Measurements from ENCODE around the gene LRRC8E. TPM values are rescaled to one million over a fixed set of nuclear protein-coding genes. Genes with fewer than 3 reads are reported as not detected.

Gene LRRC8E
- total and polyA plus RNA-seq, 2 experiments from 2014 or later = 3.3 to 4.5 TPM

- Histone ChIP-seq H3K4me3 (no peak overlapping the region), H2AFZ (no peak overlapping the region), H4K20me1 (ENCODE audit: insufficient read depth, poor library complexity, severe bottlenecking) (no peaks in the 10 kb centered on the region), H3K4me2 (peak overlapping the region; percentile 90), H3K9me3 (ENCODE audit: low read depth) (no peaks in the 10 kb centered on the region), H3K27me3 (peaks cover 10% of the 10 kb centered on the region), H3K79me2 (no peaks in the 10 kb centered on the region), H3K9me2 (replicated peaks; ENCODE audit: insufficient read depth) (no peaks in the 10 kb centered on the region), H3K4me1 (ENCODE audit: insufficient read depth) (peaks cover 6% of the 10 kb centered on the region), H3K36me3 (replicated peaks; ENCODE audit: insufficient read depth, low read depth) (no peaks in the 10 kb centered on the region), H3K27ac (no peak overlapping the region)
- 64% methylated on average over 55 of the region's 83 CpGs for WGBS (ENCODE audit: low lambda C conversion rate, missing lambda C conversion rate)
- DNase-seq (ENCODE audit: low spot score) = no peak
- no peak for TF ChIP-seq CTCF (IDR thresholded peaks at IDR 0.05; ENCODE audit: poor library complexity)
- no peak for TF ChIP-seq EZH2phosphoT487 (IDR thresholded peaks at IDR 0.05; ENCODE audit: low read depth, severe bottlenecking, unreplicated experiment)
- no peak for TF ChIP-seq EZH2 (IDR thresholded peaks at IDR 0.05; ENCODE audit: borderline replicate concordance)
Observed at GRCh38 chr19:7863157-7863970, 24.9 kb upstream of the LRRC8E start.

GRCh38 chr19:7863971-7864689 is 24.2 kb upstream of the LRRC8E start:
- H3K27ac ChIP-seq = no peak overlapping the region
- peaks cover 10% of the 10 kb centered on the region for H3K27me3 ChIP-seq
- no peak overlapping the region for H3K4me3 ChIP-seq
- no peak overlapping the region for H2AFZ ChIP-seq
- no peak overlapping the region for H3K4me2 ChIP-seq
- 92% methylated on average over 21 of the region's 21 CpGs for WGBS (ENCODE audit: low lambda C conversion rate, missing lambda C conversion rate)
- H3K9me3 ChIP-seq (ENCODE audit: low read depth) = no peaks in the 10 kb centered on the region
- H4K20me1 ChIP-seq (ENCODE audit: insufficient read depth, poor library complexity, severe bottlenecking) = no peaks in the 10 kb centered on the region
- H3K4me1 ChIP-seq (ENCODE audit: insufficient read depth) = peaks cover 6% of the 10 kb centered on the region
- H3K79me2 ChIP-seq = no peaks in the 10 kb centered on the region
- H3K9me2 ChIP-seq (replicated peaks; ENCODE audit: insufficient read depth) = no peaks in the 10 kb centered on the region
- no peak for TF ChIP-seq EZH2 (IDR thresholded peaks at IDR 0.05; ENCODE audit: borderline replicate concordance)
- H3K36me3 ChIP-seq (replicated peaks; ENCODE audit: insufficient read depth, low read depth) = no peaks in the 10 kb centered on the region
- no peak for DNase-seq (ENCODE audit: low spot score)

GRCh38 chr19:7864690-7865074 is 23.6 kb upstream of the LRRC8E start:
- Histone ChIP-seq H3K4me3 (no peak overlapping the region), H4K20me1 (ENCODE audit: insufficient read depth, poor library complexity, severe bottlenecking) (no peaks in the 10 kb centered on the region), H3K4me2 (no peak overlapping the region), H3K36me3 (replicated peaks; ENCODE audit: insufficient read depth, low read depth) (no peaks in the 10 kb centered on the region), H2AFZ (no peak overlapping the region), H3K9me2 (replicated peaks; ENCODE audit: insufficient read depth) (no peaks in the 10 kb centered on the region), H3K27ac (no peak overlapping the region), H3K4me1 (ENCODE audit: insufficient read depth) (peaks cover 6% of the 10 kb centered on the region), H3K79me2 (no peaks in the 10 kb centered on the region), H3K27me3 (peaks cover 10% of the 10 kb centered on the region), H3K9me3 (ENCODE audit: low read depth) (no peaks in the 10 kb centered on the region)
- no peak for TF ChIP-seq CTCF (IDR thresholded peaks at IDR 0.05; ENCODE audit: poor library complexity)
- TF ChIP-seq EZH2phosphoT487 (IDR thresholded peaks at IDR 0.05; ENCODE audit: low read depth, severe bottlenecking, unreplicated experiment) = no peak
- no peak for TF ChIP-seq EZH2 (IDR thresholded peaks at IDR 0.05; ENCODE audit: borderline replicate concordance)
- no peak for DNase-seq (ENCODE audit: low spot score)
- WGBS (ENCODE audit: low lambda C conversion rate, missing lambda C conversion rate) = 81% methylated on average over 15 of the region's 18 CpGs
